HG03095 (cell line): ENCODE data around the gene FCN3.

ENCODE experiments used
- ATAC-seq: cut with Tn5 transposase; IDR thresholded peaks from one replicate; pipeline ENCODE4 v1.9.1; 2021; ENCODE audit warnings: moderate library complexity; ENCODE audit not compliant: unreplicated experiment

Gene FCN3

GRCh38 chr1:27343639-27344025 is 31.0 kb downstream of the FCN3 start:
- no peak for ATAC-seq

GRCh38 chr1:27342778-27343638 is 31.6 kb downstream of the FCN3 start:
- no peak for ATAC-seq

- ATAC-seq = no peak
These were observed 32.2 kb downstream of the FCN3 start for GRCh38 chr1:27342391-27342777.

GRCh38 chr1:27341525-27342252 is 32.9 kb downstream of the FCN3 start, which contains the start of gene SYTL1:
SYTL1 (plus strand) TSS chr1:27342022; CDS start chr1:27345335, 3,313 bp downstream.
- peak; percentile 49 for ATAC-seq

- no peak for ATAC-seq
These were observed 35.4 kb downstream of the FCN3 start for GRCh38 chr1:27339213-27339612.

- ATAC-seq = no peak
These were observed 35.9 kb downstream of the FCN3 start for GRCh38 chr1:27338751-27339150.

- no peak for ATAC-seq
These were observed 37.9 kb downstream of the FCN3 start for GRCh38 chr1:27336756-27337155.

GRCh38 chr1:27335506-27336422 is 38.9 kb downstream of the FCN3 start:
- ATAC-seq = no peak

- ATAC-seq = no peak
These were observed 40.8 kb downstream of the FCN3 start for GRCh38 chr1:27333717-27334279.

GRCh38 chr1:27332536-27333281 is 41.9 kb downstream of the FCN3 start:
- no peak for ATAC-seq

GRCh38 chr1:27331922-27332321 is 42.7 kb downstream of the FCN3 start:
- no peak for ATAC-seq

GRCh38 chr1:27331426-27331825 is 43.2 kb downstream of the FCN3 start:
- ATAC-seq = no peak

- ATAC-seq = no peak
These were observed 43.8 kb downstream of the FCN3 start for GRCh38 chr1:27330786-27331185.

GRCh38 chr1:27327964-27328363 is 46.7 kb downstream of the FCN3 start:
- no peak for ATAC-seq

GRCh38 chr1:27325286-27325685 is 49.3 kb downstream of the FCN3 start:
- no peak for ATAC-seq

- ATAC-seq = peak; percentile 2
These were observed 51.9 kb downstream of the FCN3 start for GRCh38 chr1:27322569-27323240.

GRCh38 chr1:27321813-27322568 is 52.6 kb downstream of the FCN3 start, which contains the start of gene TMEM222:
TMEM222 (plus strand) TSS chr1:27322163; CDS start chr1:27322198, 35 bp downstream.
- ATAC-seq = peak; percentile 88
